DOHH2 (cell line): ENCODE measurements around the gene MDM4.
"Not testable (repeated sequence)": the region's sequence is repeated elsewhere in the genome, so short reads cannot be mapped to it uniquely, and the experiment has no call there.

Experiments used
- H3F3A ChIP-seq: fragments of 200-600 bp; sonication (generic), shearing (Covaris generic); 2 replicates; pipeline ENCODE4 v1.6.0; 2016; ENCODE audit warnings: antibody characterized with exemption, mild to moderate bottlenecking; ENCODE audit not compliant: control insufficient read depth, insufficient read depth
- H3K27ac ChIP-seq: fragments of 200-600 bp; sonication (generic); 2 replicates; pipeline ENCODE4 v1.5.1; 2014; ENCODE audit warnings: low read depth, mild to moderate bottlenecking, low read length, moderate library complexity
- H3K27me3 ChIP-seq: fragments of 200-600 bp; sonication (generic); 2 replicates; pipeline ENCODE4 v1.6.1; 2014; ENCODE audit warnings: mild to moderate bottlenecking, low read length, mixed read lengths; ENCODE audit not compliant: control insufficient read depth
- H3K36me3 ChIP-seq: fragments of 200-600 bp; sonication (generic); 2 replicates; pipeline ENCODE4 v1.6.1; 2014; ENCODE audit warnings: mild to moderate bottlenecking, low read length, moderate library complexity, mixed read lengths; ENCODE audit not compliant: control insufficient read depth
- H3K4me1 ChIP-seq: fragments of 200-600 bp; sonication (generic); 2 replicates; pipeline ENCODE4 v1.6.1; 2014; ENCODE audit warnings: mild to moderate bottlenecking, low read length, mixed read lengths; ENCODE audit not compliant: control insufficient read depth
- H3K4me2 ChIP-seq: fragments of 200-600 bp; sonication (generic); 2 replicates; pipeline ENCODE4 v1.6.0; 2014; ENCODE audit warnings: mild to moderate bottlenecking, low read length, moderate library complexity
- H3K4me3 ChIP-seq: fragments of 200-600 bp; sonication (generic); 2 replicates; pipeline ENCODE4 v1.5.1; 2014; ENCODE audit warnings: mild to moderate bottlenecking, low read length, mixed read lengths
- H3K79me2 ChIP-seq: fragments of 200-600 bp; sonication (generic); 2 replicates; pipeline ENCODE4 v1.6.1; 2014; ENCODE audit warnings: mild to moderate bottlenecking, low read length, mixed read lengths; ENCODE audit not compliant: control insufficient read depth
- H3K9me2 ChIP-seq: fragments of 200-600 bp; sonication (generic); replicated peaks from 2 replicates; pipeline ENCODE4 v1.6.1; 2014; ENCODE audit warnings: mild to moderate bottlenecking, low read length, mixed read lengths; ENCODE audit not compliant: control insufficient read depth
- H3K9me3 ChIP-seq: fragments of 200-600 bp; sonication (generic); 2 replicates; pipeline ENCODE4 v1.6.1; 2014; ENCODE audit warnings: antibody characterized with exemption, low read length, mixed read lengths; ENCODE audit not compliant: control insufficient read depth, insufficient read depth
- H4K20me1 ChIP-seq: fragments of 200-600 bp; sonication (generic); 2 replicates; pipeline ENCODE4 v1.6.0; 2014; ENCODE audit warnings: low read depth, mild to moderate bottlenecking, antibody characterized with exemption, low read length, moderate library complexity; ENCODE audit not compliant: control insufficient read depth, insufficient read depth
- EZH2phosphoT487 ChIP-seq: fragments of 200-600 bp; sonication (generic); IDR thresholded peaks from 2 replicates; pipeline ENCODE4 v1.6.1; 2017; ENCODE audit warnings: borderline replicate concordance, mild to moderate bottlenecking, antibody characterized with exemption, low read length, moderate library complexity, mixed read lengths
- TF ChIP-seq, protein P1 (sequence below): fragments of 200-600 bp; sonication (generic); IDR thresholded peaks from one replicate; pipeline ENCODE4 v1.5.1; 2014; ENCODE audit warnings: antibody characterized with exemption, mild to moderate bottlenecking, low read depth, low read length; ENCODE audit not compliant: poor library complexity, severe bottlenecking

The MDM4 gene

DNA sequence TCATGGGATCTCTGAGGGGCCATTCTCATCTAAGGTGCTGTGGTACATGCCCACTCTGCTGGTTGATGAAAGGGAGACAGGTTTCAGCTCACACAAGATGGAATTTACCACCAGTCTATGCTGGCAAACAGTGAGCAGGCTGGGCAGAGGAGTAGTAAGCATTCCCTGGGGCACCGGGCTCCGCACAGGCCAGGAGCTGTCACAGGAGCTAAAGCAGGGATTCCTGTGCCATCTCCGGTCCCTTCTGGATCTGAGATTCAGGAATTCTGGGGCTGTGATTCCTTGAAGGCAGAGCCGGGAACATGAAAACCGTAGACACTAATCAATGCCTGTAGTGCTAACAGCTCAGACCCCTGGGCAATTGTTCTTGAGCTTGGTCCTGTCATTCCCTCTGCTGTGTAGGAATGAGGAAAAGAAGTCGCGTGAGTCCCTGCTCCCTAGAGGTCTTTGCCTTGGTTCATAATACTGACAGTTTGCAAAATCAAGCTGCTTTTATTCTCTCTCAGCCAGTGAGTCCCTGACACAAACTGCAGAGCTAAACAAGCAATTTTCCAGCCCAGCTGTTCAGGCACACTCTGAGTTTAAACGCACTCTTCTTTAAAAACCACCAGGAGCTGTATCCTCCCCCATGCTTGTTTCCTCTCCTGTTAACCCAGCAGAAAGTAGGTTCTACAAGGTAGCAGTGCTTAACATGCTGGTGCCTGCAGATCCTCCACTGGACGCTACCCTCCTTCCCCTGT lies 52.5 kb downstream of the MDM4 start:
- peaks cover 19% of the 10 kb centered on the region for H3F3A ChIP-seq
- peaks cover 10% of the 10 kb centered on the region for H3K79me2 ChIP-seq
- no peaks in the 10 kb centered on the region for H3K27me3 ChIP-seq
- H3K36me3 ChIP-seq: peaks cover 52% of the 10 kb centered on the region
- no peak overlapping the region for H3K27ac ChIP-seq
- H3K4me3 ChIP-seq: no peak overlapping the region
- H3K4me2 ChIP-seq: no peak overlapping the region
- no peaks in the 10 kb centered on the region for H3K9me2 ChIP-seq
- TF ChIP-seq EZH2phosphoT487: no peak
- TF ChIP-seq, protein P1, sequence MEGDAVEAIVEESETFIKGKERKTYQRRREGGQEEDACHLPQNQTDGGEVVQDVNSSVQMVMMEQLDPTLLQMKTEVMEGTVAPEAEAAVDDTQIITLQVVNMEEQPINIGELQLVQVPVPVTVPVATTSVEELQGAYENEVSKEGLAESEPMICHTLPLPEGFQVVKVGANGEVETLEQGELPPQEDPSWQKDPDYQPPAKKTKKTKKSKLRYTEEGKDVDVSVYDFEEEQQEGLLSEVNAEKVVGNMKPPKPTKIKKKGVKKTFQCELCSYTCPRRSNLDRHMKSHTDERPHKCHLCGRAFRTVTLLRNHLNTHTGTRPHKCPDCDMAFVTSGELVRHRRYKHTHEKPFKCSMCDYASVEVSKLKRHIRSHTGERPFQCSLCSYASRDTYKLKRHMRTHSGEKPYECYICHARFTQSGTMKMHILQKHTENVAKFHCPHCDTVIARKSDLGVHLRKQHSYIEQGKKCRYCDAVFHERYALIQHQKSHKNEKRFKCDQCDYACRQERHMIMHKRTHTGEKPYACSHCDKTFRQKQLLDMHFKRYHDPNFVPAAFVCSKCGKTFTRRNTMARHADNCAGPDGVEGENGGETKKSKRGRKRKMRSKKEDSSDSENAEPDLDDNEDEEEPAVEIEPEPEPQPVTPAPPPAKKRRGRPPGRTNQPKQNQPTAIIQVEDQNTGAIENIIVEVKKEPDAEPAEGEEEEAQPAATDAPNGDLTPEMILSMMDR: no peak
- no peaks in the 10 kb centered on the region for H3K9me3 ChIP-seq
- peaks cover 11% of the 10 kb centered on the region; the same call in 1 of the 2 replicates for H4K20me1 ChIP-seq
- peaks cover 32% of the 10 kb centered on the region for H3K4me1 ChIP-seq

DNA sequence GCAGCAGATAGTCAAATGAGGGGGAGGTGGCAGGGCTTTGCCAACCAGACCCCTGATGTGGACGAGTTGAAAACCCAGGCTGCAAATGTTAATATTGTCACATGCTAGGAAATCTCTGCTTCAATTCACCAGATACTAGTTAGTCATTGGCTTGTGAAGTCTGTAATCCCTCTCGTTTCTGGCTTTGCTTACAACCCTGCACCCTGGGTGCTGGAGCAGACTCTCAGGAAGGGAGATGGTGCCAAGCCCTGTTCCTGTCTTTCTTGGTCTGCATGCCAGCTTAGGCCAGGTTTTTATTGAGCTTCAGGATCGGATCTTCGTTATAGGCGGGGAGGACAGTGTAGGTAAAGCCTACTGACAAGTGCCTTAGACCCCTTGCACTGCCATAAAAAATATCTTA lies 53.3 kb downstream of the MDM4 start:
- Histone ChIP-seq H3K27me3 (no peaks in the 10 kb centered on the region), H3K4me3 (no peak overlapping the region), H3K4me1 (peaks cover 32% of the 10 kb centered on the region), H3K79me2 (peaks cover 10% of the 10 kb centered on the region), H3K9me2 (no peaks in the 10 kb centered on the region), H3K36me3 (peaks cover 50% of the 10 kb centered on the region), H3F3A (peaks cover 11% of the 10 kb centered on the region), H3K9me3 (no peaks in the 10 kb centered on the region), H4K20me1 (peaks cover 11% of the 10 kb centered on the region; the same call in 1 of the 2 replicates), H3K4me2 (no peak overlapping the region), H3K27ac (no peak overlapping the region)
- no peak for TF ChIP-seq EZH2phosphoT487
- TF ChIP-seq, protein P1: no peak

DNA sequence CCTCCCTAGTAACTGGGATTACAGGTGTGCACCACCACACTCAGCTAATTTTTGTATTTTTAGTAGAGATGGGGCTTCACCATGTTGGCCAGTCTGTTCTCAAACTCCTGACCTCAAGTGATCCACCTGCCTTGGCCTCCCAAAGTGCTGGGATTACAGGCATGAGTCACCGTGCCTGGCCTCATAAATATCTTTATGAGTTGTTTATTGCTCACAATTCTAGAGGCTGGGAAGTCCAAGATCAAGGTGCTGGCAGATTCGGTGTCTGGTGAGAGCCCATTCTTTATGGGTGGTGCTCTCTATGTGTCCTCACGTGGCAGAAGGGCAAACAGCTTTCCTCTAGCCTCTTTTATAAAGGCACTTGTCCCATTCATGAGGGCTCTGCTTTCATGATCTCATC lies 53.8 kb downstream of the MDM4 start:
- not testable (repeated sequence) for H3K4me3 ChIP-seq, H3K27me3 ChIP-seq, H3K9me3 ChIP-seq, H3K9me2 ChIP-seq, H3K4me2 ChIP-seq, H3F3A ChIP-seq, H3K27ac ChIP-seq
- Histone ChIP-seq H3K36me3 (peaks cover 49% of the 10 kb centered on the region), H3K4me1 (peaks cover 32% of the 10 kb centered on the region), H4K20me1 (peaks cover 11% of the 10 kb centered on the region; the same call in 1 of the 2 replicates), H3K79me2 (peaks cover 10% of the 10 kb centered on the region)

DNA sequence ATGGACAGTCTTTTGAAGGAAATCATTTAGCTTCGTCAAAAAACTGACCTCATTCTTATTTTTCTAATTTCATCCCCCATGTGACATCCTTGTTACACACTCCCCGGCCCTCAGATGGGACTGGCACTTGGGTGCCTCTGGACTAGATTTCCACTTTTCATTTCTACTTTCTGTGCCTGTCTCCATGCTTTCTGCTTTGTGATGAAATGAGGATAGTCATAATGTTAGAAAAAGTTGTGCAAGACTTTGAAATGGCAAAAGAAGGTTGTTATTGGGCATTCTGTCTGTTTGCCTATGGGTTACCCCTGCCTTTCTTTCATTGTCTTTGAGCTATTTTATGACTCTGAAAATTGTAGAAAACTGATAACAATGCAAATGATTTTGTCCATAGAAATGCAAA lies 54.9 kb downstream of the MDM4 start:
- no peaks in the 10 kb centered on the region for H3F3A ChIP-seq
- no peak for TF ChIP-seq EZH2phosphoT487
- TF ChIP-seq, protein P1: no peak
- H3K36me3 ChIP-seq: peaks cover 39% of the 10 kb centered on the region
- peaks cover 7% of the 10 kb centered on the region; the same call in 1 of the 2 replicates for H4K20me1 ChIP-seq
- H3K9me3 ChIP-seq: no peaks in the 10 kb centered on the region
- H3K4me3 ChIP-seq: no peak overlapping the region
- peaks cover 22% of the 10 kb centered on the region for H3K4me1 ChIP-seq
- no peaks in the 10 kb centered on the region for H3K27me3 ChIP-seq
- H3K4me2 ChIP-seq: no peak overlapping the region
- H3K79me2 ChIP-seq: peaks cover 4% of the 10 kb centered on the region; the same call in 1 of the 2 replicates
- no peaks in the 10 kb centered on the region for H3K9me2 ChIP-seq
- H3K27ac ChIP-seq: no peak overlapping the region
